ENCODE measurements around the gene STXBP6. TPM values are rescaled to one million over a fixed set of nuclear protein-coding genes. Genes with fewer than 3 reads are reported as not detected.

The STXBP6 gene
- 10 to 100 TPM in 3 of 4 donors, 1 to 10 TPM in 1; 7.1 to 16.1 (median 14.8) TPM for total RNA-seq
- polyA plus RNA-seq = 10 to 100 TPM; 12.6 to 32.8 (median 13.8) TPM

- DNase-seq = peak; percentile 89
- Histone ChIP-seq H3K4me1 (peaks cover 0 to 34% (median 14%) of the 10 kb centered on the region in 4 donors), H3K4me3 (peak within 1 kb of the TSS; percentile 72 to 84 (median 78)), H3K36me3 (no peaks in the 10 kb centered on the region), H3K9me3 (no peaks in the 10 kb centered on the region), H3K27ac (peak within 1 kb of the TSS; percentile 80 to 93 (median 86)), H3K27me3 (no peaks in the 10 kb centered on the region)
- intact Hi-C loops (cut with DNase I) = loop anchor here (2.0 to 10.0 kb wide), 3 partner anchors 83 to 243 kb away; no protein-coding TSS in a partner anchor
- TF ChIP-seq CTCF (IDR thresholded peaks at IDR 0.05) = no peak
- no peak for TF ChIP-seq EP300 (IDR thresholded peaks at IDR 0.05)
- no peak for TF ChIP-seq POLR2A (IDR thresholded peaks at IDR 0.05)
- peak in 3 of 4 donors; percentile 28 to 54 (median 49) for TF ChIP-seq POLR2AphosphoS5 (IDR thresholded peaks at IDR 0.05)
- 1% methylated on average over 82 of the region's 82 CpGs for WGBS, 2 donors
Observed at GRCh38 chr14:25049568-25050268, at the start of gene STXBP6. Gene STXBP6 (minus strand): TSS chr14:25050147. CDS start chr14:24974818, 75,329 bp downstream.

- Histone ChIP-seq H3K9me3 (no peaks in the 10 kb centered on the region), H3K36me3 (no peaks in the 10 kb centered on the region), H3K4me3 (no peak overlapping the region), H3K27me3 (no peaks in the 10 kb centered on the region), H3K4me1 (no peaks in the 10 kb centered on the region), H3K27ac (no peak overlapping the region)
- no peak for DNase-seq
- 51 to 71% methylated on average over 2 of the region's 2 CpGs for WGBS, 2 donors
- intact Hi-C loops (cut with DNase I) = no loop called here
- TF ChIP-seq POLR2A (IDR thresholded peaks at IDR 0.05) (no peak), CTCF (IDR thresholded peaks at IDR 0.05) (no peak), EP300 (IDR thresholded peaks at IDR 0.05) (no peak), POLR2AphosphoS5 (IDR thresholded peaks at IDR 0.05) (no peak)
Observed at GRCh38 chr14:25097120-25097519, 47.2 kb upstream of the STXBP6 start.

- intact Hi-C loops (cut with DNase I) = no loop called here
- Histone ChIP-seq H3K4me3 (no peak overlapping the region), H3K27me3 (no peaks in the 10 kb centered on the region), H3K36me3 (no peaks in the 10 kb centered on the region), H3K27ac (no peak overlapping the region), H3K4me1 (no peaks in the 10 kb centered on the region), H3K9me3 (no peaks in the 10 kb centered on the region)
- TF ChIP-seq CTCF (IDR thresholded peaks at IDR 0.05) (no peak), EP300 (IDR thresholded peaks at IDR 0.05) (no peak), POLR2AphosphoS5 (IDR thresholded peaks at IDR 0.05) (no peak), POLR2A (IDR thresholded peaks at IDR 0.05) (no peak)
- no peak for DNase-seq
- 17 to 37% methylated on average over 5 of the region's 5 CpGs for WGBS, 2 donors
Observed at GRCh38 chr14:25095736-25096437, 45.9 kb upstream of the STXBP6 start.

- Histone ChIP-seq H3K4me3 (no peak overlapping the region), H3K27ac (no peak overlapping the region), H3K4me1 (no peaks in the 10 kb centered on the region), H3K9me3 (no peaks in the 10 kb centered on the region), H3K36me3 (no peaks in the 10 kb centered on the region), H3K27me3 (no peaks in the 10 kb centered on the region)
- WGBS, 2 donors = 70 to 89% methylated on average over 9 of the region's 9 CpGs
- intact Hi-C loops (cut with DNase I) = no loop called here
- TF ChIP-seq POLR2A (IDR thresholded peaks at IDR 0.05) = no peak
- no peak for TF ChIP-seq CTCF (IDR thresholded peaks at IDR 0.05)
- no peak for TF ChIP-seq EP300 (IDR thresholded peaks at IDR 0.05)
- no peak for TF ChIP-seq POLR2AphosphoS5 (IDR thresholded peaks at IDR 0.05)
- no peak for DNase-seq
Observed at GRCh38 chr14:25094171-25094907, 44.4 kb upstream of the STXBP6 start.
